Stimulated activated CD8-positive, alpha-beta memory T cell treated with anti-CD3 and anti-CD28 coated beads, Interleukin-7, amount 100 ng/mL, for 4 hours (primary cell): ENCODE data around the gene SNX27.

Experiments
- DNase-seq, 2 donors: peaks; one replicate each; pipeline ENCODE4 v3.0.0-alpha.2; 2020; ENCODE audit warnings: low read depth in 2 of 2

The SNX27 gene

GRCh38 chr1:151705146-151705545 lies 93.3 kb downstream of the SNX27 start:
- no peak for DNase-seq

DNA sequence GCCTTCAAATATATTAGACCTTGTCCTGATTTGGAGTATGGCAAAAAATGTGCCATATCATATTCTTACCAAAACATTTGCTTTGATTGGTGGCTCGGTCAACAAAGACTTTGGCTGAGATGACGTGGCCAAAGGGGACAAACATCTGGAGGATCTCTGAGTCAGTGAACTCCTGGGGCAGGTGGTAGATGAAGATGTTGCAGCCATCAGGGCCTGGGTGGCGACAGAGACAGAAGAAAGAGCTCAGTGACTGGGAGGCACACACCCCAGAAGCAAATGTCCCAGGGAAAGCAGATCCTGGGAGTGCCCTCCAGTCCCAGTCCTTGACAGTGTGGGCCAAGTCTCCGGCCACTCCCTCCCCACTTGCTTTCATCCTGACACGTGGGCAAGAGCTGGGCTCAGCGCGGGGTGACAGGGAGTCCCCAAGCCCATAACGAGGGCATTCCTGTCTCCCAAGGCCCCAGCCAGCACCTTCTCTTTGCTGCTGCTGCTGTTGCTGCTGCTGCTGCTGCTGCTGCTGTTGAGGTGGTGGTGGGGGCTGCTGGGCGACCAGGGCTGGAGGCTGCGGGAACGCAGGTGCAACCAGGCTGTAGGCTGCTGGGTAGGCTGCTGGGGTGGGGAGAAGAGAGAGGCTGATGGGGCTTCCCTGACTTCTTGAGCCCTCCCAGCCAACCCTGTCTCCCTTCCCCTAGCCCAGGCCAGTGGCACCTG lies 94.1 kb downstream of the SNX27 start:
- no peak for DNase-seq

- no peak for DNase-seq
Observed at GRCh38 chr1:151706464-151707415, 94.9 kb downstream of the SNX27 start.

GRCh38 chr1:151707541-151708065 lies 95.8 kb downstream of the SNX27 start:
- no peak for DNase-seq

DNA sequence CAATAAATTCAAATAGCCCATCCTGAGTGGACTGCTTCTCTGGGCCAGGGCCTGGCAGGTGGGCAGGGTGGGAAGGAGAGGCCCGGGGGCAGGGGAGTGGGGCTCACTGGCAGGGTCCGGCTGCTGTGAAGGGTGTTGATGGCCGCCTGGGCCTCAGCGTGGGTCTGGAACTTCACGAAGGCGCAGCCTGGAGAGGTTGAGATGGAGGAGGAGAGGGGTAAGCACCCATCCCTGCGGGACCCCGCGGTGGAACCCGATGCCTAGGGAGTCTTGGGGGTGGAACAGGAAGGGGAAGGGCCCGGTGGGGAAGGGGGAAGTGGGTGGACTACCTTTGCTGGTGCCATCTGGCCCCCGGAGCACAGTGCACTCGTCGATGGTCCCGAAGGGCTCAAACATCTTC lies 97.0 kb downstream of the SNX27 start:
- DNase-seq, result no peak

DNA sequence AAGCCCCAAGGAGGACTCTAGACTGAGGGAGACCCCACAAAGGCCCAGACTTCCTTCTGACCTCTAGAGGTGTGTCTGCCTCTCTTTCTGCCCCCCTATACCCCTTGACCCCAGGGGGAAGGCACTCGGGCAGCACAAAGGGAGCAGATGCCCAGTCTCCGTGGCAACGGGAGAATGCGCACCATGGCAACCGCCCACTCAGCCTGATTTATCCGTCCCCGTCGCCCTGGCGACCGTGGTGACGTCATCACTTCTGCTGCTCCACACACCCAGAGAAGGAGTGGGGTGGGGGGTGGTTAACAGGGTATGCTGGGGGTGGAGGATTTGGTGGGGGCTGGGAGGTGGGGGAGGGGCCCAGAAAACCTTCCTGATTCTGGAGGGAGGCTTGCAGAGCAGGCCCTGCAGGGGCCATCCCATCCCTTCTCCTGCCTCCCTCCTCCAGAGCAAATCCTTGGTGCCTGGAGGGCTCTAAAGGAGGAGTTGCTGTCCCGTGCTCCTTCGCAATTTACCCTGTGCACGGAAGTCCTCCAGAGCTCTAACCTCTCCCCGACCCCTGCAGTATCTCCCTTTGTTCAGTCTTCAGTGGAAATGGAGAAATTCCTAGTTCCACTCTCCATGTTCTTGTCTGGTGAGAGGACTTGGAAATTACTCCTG lies 98.5 kb downstream of the SNX27 start:
- peak in 1 of 2 donors; percentile 2 for DNase-seq

DNA sequence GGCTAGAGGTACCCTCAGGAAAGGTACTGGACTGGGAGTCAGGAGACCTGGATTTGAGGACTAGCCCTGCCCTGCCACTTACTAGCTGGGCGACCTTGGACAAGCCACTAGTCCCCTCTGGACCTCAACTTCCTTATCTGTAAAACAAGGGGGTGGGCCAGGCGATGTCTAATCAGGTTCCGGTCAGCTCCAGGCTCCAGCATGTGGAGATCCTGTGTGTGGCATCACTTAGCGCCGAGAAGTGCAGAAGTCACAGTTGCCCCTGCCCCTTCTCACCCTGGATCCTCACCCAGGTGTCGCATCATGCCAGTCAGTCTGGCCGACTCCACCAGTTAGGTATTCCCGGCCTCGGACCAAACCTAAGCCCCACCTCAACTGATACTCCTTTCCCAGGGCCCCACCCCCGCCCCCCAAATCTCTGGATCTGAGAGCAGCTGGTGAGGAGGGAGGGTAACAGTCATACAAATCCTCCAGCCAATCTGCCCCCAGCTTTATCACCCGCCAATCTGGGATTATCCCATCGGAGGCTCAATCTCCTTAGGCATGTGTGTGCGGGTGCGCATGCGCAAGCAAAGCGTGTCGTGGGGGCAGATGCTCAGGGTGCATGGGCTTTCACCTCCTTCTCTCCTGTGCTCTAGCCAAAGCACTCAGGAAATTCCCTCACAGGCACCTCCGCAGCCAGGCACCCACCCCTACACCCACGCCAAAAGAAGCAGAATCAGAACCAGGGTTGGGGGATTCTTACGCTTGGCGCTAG lies 99.4 kb downstream of the SNX27 start:
- DNase-seq, result no peak

DNA sequence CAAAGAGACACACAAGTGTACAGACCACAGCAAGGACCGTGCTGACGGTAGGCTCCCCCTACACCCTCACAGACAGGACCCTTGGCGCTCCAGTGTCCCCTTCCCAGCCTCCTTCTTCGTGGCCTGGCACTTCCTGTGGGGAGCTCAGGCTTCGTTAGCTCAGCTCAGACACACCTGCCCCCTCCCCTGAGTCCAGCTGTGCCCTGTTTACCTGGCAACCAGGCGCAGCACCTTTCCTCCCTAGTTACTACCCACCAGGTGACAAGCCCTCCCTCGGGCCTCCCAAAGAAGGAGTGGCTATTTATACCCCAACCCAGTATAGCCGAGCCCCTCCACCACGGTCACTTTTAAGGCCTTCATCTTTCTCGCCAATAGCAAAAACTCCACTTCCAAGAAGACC lies 100.1 kb downstream of the SNX27 start:
- DNase-seq, result no peak

DNA sequence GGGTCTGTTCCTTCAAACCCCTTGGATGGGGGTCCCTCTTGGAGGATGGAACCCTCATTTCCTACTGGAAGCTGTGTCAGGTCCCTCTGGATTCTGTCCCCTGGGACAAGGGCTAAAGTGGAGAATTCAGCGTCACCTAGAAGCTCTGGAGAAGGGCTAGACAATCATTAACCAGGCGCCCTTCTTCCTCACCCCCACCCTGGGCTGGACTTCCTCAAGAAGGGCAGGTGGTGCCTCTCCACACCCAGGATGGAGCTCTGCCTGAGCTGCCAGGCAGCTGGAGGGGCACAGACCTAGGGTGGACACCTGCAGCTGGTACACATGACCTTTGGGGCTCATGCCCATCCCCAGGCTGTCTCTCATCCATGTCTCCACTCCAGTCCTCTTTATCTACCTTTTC lies 101.2 kb downstream of the SNX27 start:
- DNase-seq, result no peak

DNA sequence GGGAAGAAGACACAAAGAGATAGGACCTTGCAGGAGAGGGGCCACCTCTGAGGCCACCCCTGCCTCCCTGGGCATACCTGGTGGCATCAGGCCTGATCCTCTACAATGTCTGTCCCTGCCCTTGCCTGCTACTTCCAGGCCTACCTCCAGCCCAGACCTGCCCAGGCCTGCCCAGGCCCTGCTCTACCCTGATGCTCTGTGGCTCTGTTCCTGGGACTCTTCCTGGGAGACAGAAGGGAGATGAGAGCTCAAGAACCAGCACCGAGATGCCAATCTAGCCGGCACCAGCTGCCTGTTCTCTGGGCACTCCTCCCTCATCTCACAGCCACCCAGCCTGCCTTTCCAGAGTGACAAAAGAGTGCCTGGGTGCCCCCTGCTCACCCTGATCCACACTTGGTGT lies 102.0 kb downstream of the SNX27 start:
- DNase-seq, result no peak

- DNase-seq, result no peak
Observed at GRCh38 chr1:151714820-151715725, 103.2 kb downstream of the SNX27 start.

GRCh38 chr1:151715726-151716404 lies 104.0 kb downstream of the SNX27 start:
- no peak for DNase-seq

DNA sequence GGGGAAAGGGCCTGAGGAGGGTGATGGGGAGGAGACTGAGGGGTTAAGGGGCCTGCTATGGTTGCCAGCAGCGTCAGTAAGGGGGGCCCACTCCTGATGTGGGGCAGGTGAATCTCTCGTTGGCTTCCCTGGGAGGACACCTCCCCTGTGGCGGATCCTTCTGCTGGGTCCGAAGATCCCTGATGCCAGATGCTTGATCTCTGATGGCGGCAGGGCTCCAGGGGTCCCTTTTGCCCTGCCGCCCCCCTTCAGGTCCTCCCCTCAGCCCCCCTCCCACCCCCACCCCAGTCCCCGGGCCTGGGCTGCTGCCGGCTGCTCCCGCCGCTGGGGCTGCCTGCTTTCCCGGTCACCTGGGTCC lies 104.5 kb downstream of the SNX27 start:
- no peak for DNase-seq

- no peak for DNase-seq
Observed at GRCh38 chr1:151716771-151717631, 105.2 kb downstream of the SNX27 start, which contains the start of gene CELF3. Gene CELF3, minus strand, starts transcription at chr1:151716803. Its CDS starts 783 bp downstream, at chr1:151716020.

GRCh38 chr1:151718011-151718431 lies 106.2 kb downstream of the SNX27 start:
- DNase-seq, result no peak

- no peak for DNase-seq
Observed at GRCh38 chr1:151718666-151719065, 106.8 kb downstream of the SNX27 start.

GRCh38 chr1:151720125-151720524 lies 108.3 kb downstream of the SNX27 start:
- no peak for DNase-seq

DNA sequence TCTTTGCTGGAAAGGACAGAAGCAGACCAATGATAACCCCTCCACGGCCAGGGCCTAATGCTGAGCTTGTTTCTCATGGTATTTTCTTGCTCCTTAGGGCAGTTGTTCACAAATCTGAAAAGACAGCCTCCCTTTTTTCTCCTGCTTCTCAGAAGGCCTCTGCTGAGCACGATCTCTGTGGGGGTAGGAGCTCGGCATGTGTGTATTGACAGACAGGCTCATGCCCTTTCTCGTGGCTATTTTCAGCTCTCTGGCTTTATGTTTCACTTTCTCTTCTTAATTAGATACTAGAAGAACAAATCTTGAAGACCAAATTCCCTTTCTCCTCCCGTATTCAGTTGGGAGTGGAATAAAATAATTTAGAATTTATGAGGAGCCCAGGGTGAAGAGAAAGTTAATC lies 108.7 kb downstream of the SNX27 start:
- DNase-seq, result no peak
